IMR-90 (cell line): ENCODE data around the gene SNED1. TPM values are rescaled to one million over a fixed set of nuclear protein-coding genes. Genes with fewer than 3 reads are reported as not detected.

Source experiments
- ATAC-seq: fragments of 200-7000 bp; cut with Tn5 transposase; 2 replicates; pipeline ENCODE4 v1.9.1; 2020; ENCODE audit warnings: low read depth, mild to moderate bottlenecking, moderate library complexity
- BruUV-seq: library from RNA; stranded (reverse); fragments of 400-500 nt; replicated peaks from 2 replicates; lab custom pipeline; 2021; lab: Mats Ljungman, UMichigan
- CTCF ChIA-PET: fragments of 300-600 bp; formaldehyde crosslinking; extraction: SDS; loops from one replicate; lab custom pipeline; 2021; ENCODE audit warnings: antibody characterized with exemption; lab: Yijun Ruan, JAX
- POLR2A ChIA-PET: fragments of 300-600 bp; sonication (Branson Sonifier 250); formaldehyde crosslinking; loops from one replicate; lab custom pipeline; 2022; ENCODE audit warnings: antibody characterized with exemption; ENCODE audit not compliant: unreplicated experiment; lab: Charles Lee
- DNase-seq: peaks from one replicate; pipeline ENCODE4 v3.0.0; 2013
- H2AFZ ChIP-seq: replicated peaks from 2 replicates; pipeline ENCODE3; 2013; ENCODE audit warnings: low read length, mild to moderate bottlenecking; ENCODE audit not compliant: poor library complexity
- H2AK5ac ChIP-seq: 2 replicates; pipeline ENCODE4 v1.6.1; 2013; ENCODE audit warnings: low read depth, low read length, inconsistent platforms
- H2AK9ac ChIP-seq: replicated peaks from 2 replicates; pipeline ENCODE3; 2013; ENCODE audit warnings: mild to moderate bottlenecking, low read depth, low read length, moderate library complexity; ENCODE audit not compliant: poor library complexity
- H2BK120ac ChIP-seq: 2 replicates; pipeline ENCODE4 v1.6.1; 2013; ENCODE audit warnings: low read depth, low read length, inconsistent platforms
- H2BK15ac ChIP-seq: 3 replicates; pipeline ENCODE4 v1.6.1; 2013; ENCODE audit warnings: low read depth, low read length, inconsistent platforms
- H2BK20ac ChIP-seq: 2 replicates; pipeline ENCODE4 v1.6.1; 2013; ENCODE audit warnings: low read depth, mild to moderate bottlenecking, inconsistent platforms, low read length, moderate library complexity
- H2BK5ac ChIP-seq: 2 replicates; pipeline ENCODE4 v1.6.1; 2013; ENCODE audit warnings: mild to moderate bottlenecking, low read depth, low read length, inconsistent platforms; ENCODE audit not compliant: poor library complexity, severe bottlenecking
- H3K14ac ChIP-seq: replicated peaks from 2 replicates; pipeline ENCODE4 v1.6.1; 2013; ENCODE audit warnings: low read depth, low read length, inconsistent platforms
- H3K18ac ChIP-seq: 2 replicates; pipeline ENCODE4 v1.6.1; 2013; ENCODE audit warnings: low read depth, low read length, control low read depth
- H3K23ac ChIP-seq: 2 replicates; pipeline ENCODE4 v1.6.1; 2013; ENCODE audit warnings: low read depth, low read length, inconsistent platforms
- H3K27ac ChIP-seq: 2 replicates; pipeline ENCODE4 v1.5.1; 2013; ENCODE audit warnings: mild to moderate bottlenecking, control low read depth, low read length; ENCODE audit not compliant: insufficient read depth
- H3K27me3 ChIP-seq: 2 replicates; pipeline ENCODE4 v1.6.1; 2013; ENCODE audit warnings: low read length; ENCODE audit not compliant: control insufficient read depth, insufficient read depth
- H3K36me3 ChIP-seq: 2 replicates; pipeline ENCODE4 v1.6.1; 2013; ENCODE audit warnings: low read length, mixed read lengths; ENCODE audit not compliant: control insufficient read depth, insufficient read depth
- H3K4ac ChIP-seq: 2 replicates; pipeline ENCODE4 v1.6.1; 2013; ENCODE audit warnings: low read depth, low read length, inconsistent platforms
- H3K4me1 ChIP-seq: 2 replicates; pipeline ENCODE4 v1.6.1; 2013; ENCODE audit warnings: low read length, mixed read lengths; ENCODE audit not compliant: control insufficient read depth, insufficient read depth
- H3K4me2 ChIP-seq: 2 replicates; pipeline ENCODE4 v1.6.1; 2013; ENCODE audit warnings: low read depth, mild to moderate bottlenecking, control low read depth, low read length, moderate library complexity
- H3K4me3 ChIP-seq: 2 replicates; pipeline ENCODE4 v1.5.1; 2013; ENCODE audit warnings: low read depth, mild to moderate bottlenecking, control low read depth, low read length, moderate library complexity; ENCODE audit not compliant: insufficient read depth
- H3K56ac ChIP-seq: 2 replicates; pipeline ENCODE4 v1.6.1; 2013; ENCODE audit warnings: low read length, inconsistent platforms; ENCODE audit not compliant: insufficient read depth; ENCODE audit errors: extremely low read depth
- H3K79me1 ChIP-seq, 2 experiments: 2 replicates each; pipeline ENCODE4 v1.6.1; 2013; ENCODE audit warnings: low read length in 2 of 2, inconsistent platforms in 1 of 2, low read depth in 1 of 2
- H3K9ac ChIP-seq: 2 replicates; pipeline ENCODE4 v1.6.1; 2013; ENCODE audit warnings: low read depth, low read length, control low read depth
- H3K9me1 ChIP-seq: 2 replicates; pipeline ENCODE4 v1.6.1; 2013; ENCODE audit warnings: low read length, inconsistent platforms; ENCODE audit not compliant: insufficient read depth
- H3K9me3 ChIP-seq: 2 replicates; pipeline ENCODE4 v1.6.1; 2013; ENCODE audit warnings: low read length; ENCODE audit not compliant: control insufficient read depth, insufficient read depth
- H4K20me1 ChIP-seq: 2 replicates; pipeline ENCODE4 v1.6.1; 2013; ENCODE audit warnings: low read length, inconsistent platforms; ENCODE audit not compliant: insufficient read depth
- H4K5ac ChIP-seq: 2 replicates; pipeline ENCODE4 v1.6.1; 2013; ENCODE audit warnings: mild to moderate bottlenecking, low read depth, low read length, control low read depth
- H4K8ac ChIP-seq, 2 experiments: 2 replicates each; pipeline ENCODE4 v1.6.1; 2013; ENCODE audit warnings: low read depth in 2 of 2, low read length in 2 of 2, control low read depth in 1 of 2, inconsistent platforms in 1 of 2
- H4K91ac ChIP-seq: 2 replicates; pipeline ENCODE4 v1.6.1; 2013; ENCODE audit warnings: low read depth, low read length, inconsistent platforms; ENCODE audit not compliant: insufficient read depth
- BHLHE40 ChIP-seq: fragments of 150-350 bp; IDR thresholded peaks from 2 replicates; pipeline ENCODE4 v1.6.1; 2016; ENCODE audit warnings: mild to moderate bottlenecking, low read depth, low read length
- CEBPB ChIP-seq: IDR thresholded peaks from 2 replicates; pipeline ENCODE4 v1.6.1; 2012; ENCODE audit warnings: low read depth, low read length, improper control_type of control experiment
- CTCF ChIP-seq: conservative IDR thresholded peaks from 2 replicates; pipeline ENCODE4 v1.5.1; 2012; ENCODE audit warnings: mild to moderate bottlenecking, low read depth, low read length, improper control_type of control experiment
- FOS ChIP-seq: fragments of 150-350 bp; IDR thresholded peaks from 2 replicates; pipeline ENCODE4 v1.6.1; 2016; ENCODE audit warnings: low read depth, low read length
- MAFK ChIP-seq: IDR thresholded peaks from 2 replicates; pipeline ENCODE4 v1.6.1; 2012; ENCODE audit warnings: low read depth, low read length, improper control_type of control experiment
- MAZ ChIP-seq: IDR thresholded peaks from 2 replicates; pipeline ENCODE4 v1.6.1; 2012; ENCODE audit warnings: low read depth, mild to moderate bottlenecking, low read length, improper control_type of control experiment, moderate library complexity, borderline replicate concordance
- NFE2L2 ChIP-seq: fragments of 150-350 bp; IDR thresholded peaks from 2 replicates; pipeline ENCODE4 v1.6.1; 2016; ENCODE audit warnings: low read depth, mild to moderate bottlenecking, low read length
- POLR2A ChIP-seq: IDR thresholded peaks from 2 replicates; pipeline ENCODE4 v1.6.1; 2012; ENCODE audit warnings: mild to moderate bottlenecking, low read depth, low read length
- RAD21 ChIP-seq: IDR thresholded peaks from 2 replicates; pipeline ENCODE4 v1.6.1; 2012; ENCODE audit warnings: low read length, improper control_type of control experiment
- RCOR1 ChIP-seq: IDR thresholded peaks from 2 replicates; pipeline ENCODE4 v1.6.1; 2012; ENCODE audit warnings: mild to moderate bottlenecking, low read length, improper control_type of control experiment; ENCODE audit not compliant: insufficient replicate concordance
- SMC3 ChIP-seq: fragments of 150-350 bp; IDR thresholded peaks from 2 replicates; pipeline ENCODE4 v1.6.1; 2016; ENCODE audit warnings: low read depth, mild to moderate bottlenecking, antibody characterized with exemption, low read length, moderate library complexity
- USF2 ChIP-seq: fragments of 150-350 bp; IDR thresholded peaks from 2 replicates; pipeline ENCODE4 v1.6.1; 2017; ENCODE audit warnings: mild to moderate bottlenecking, antibody characterized with exemption, low read length, low read depth
- WGBS, 2 experiments: methylation state at CpG; one replicate each; pipeline versions ENCODE4 v1.1.5 to v1.1.7; 2013; ENCODE audit warnings: missing lambda C conversion rate in 2 of 2; ENCODE audit not compliant: insufficient read length in 1 of 2; ENCODE audit errors: extremely low coverage in 2 of 2; 5-methylcytosine and 5-hydroxymethylcytosine counted together
- dilution Hi-C: fragments of 300-500 bp; cut with HindIII; formaldehyde crosslinking; loops from one replicate; pipeline ENCODE4 v1.14.3; 2018; ENCODE audit warnings: low sequenced_read_pairs; ENCODE audit not compliant: unreplicated experiment
- in situ Hi-C: fragments of 300-500 bp; cut with MboI; formaldehyde crosslinking; loops from 3 replicates; pipeline ENCODE4 v1.14.3; 2019; ENCODE audit warnings: low sequenced_read_pairs, inconsistent platforms, mixed read lengths
- intact Hi-C: fragments of 100-400 bp; cut with micrococcal nuclease; formaldehyde crosslinking; loops from 2 replicates; pipeline ENCODE4 v1.10.0; 2022
- polyA plus RNA-seq, 3 experiments: library from polyadenylated mRNA; depleted of rRNA; stranded (reverse); fragments of >200 nt; gene quantifications; 2 replicates each; pipeline ENCODE4 v1.2.3, GENCODE V29; 2012; ENCODE audit warnings: low replicate concordance in 1 of 3
- total RNA-seq: library from RNA; depleted of rRNA; stranded (reverse); fragments of >200 nt; gene quantifications from 2 replicates; pipeline ENCODE4 v1.2.3, GENCODE V29; 2012

SNED1 gene
- total and polyA plus RNA-seq, 2 of the 4 experiments (the other 2 are of a cell fraction): 1.1 to 3.4 TPM

GRCh38 chr2:240958366-240959213 lies 39.8 kb upstream of the SNED1 start:
- Histone ChIP-seq H3K9ac (no peak overlapping the region), H2BK20ac (no peak overlapping the region), H3K9me1 (peaks cover 10% of the 10 kb centered on the region), H3K23ac (no peak overlapping the region), H3K4me2 (no peak overlapping the region), H2BK5ac (no peak overlapping the region), H3K4ac (no peak overlapping the region), H3K9me3 (no peaks in the 10 kb centered on the region), H4K8ac (no peak overlapping the region), H2BK120ac (no peak overlapping the region), H3K14ac (no peak overlapping the region), H3K36me3 (no peaks in the 10 kb centered on the region), H3K79me1 (no peaks in the 10 kb centered on the region), H2BK15ac (no peak overlapping the region), H4K91ac (no peak overlapping the region), H4K5ac (no peak overlapping the region; the same call in 1 of the 2 replicates), H3K27me3 (peaks cover 26% of the 10 kb centered on the region; the same call in 1 of the 2 replicates), H3K4me3 (no peak overlapping the region), H2AK9ac (no peak overlapping the region), H3K4me1 (peaks cover 32% of the 10 kb centered on the region; the same call in 1 of the 2 replicates), H3K27ac (no peak overlapping the region), H3K56ac (no peak overlapping the region), H2AFZ (no peak overlapping the region), H4K20me1 (no peaks in the 10 kb centered on the region), H3K18ac (no peak overlapping the region; the same call in 1 of the 2 replicates), H2AK5ac (no peak overlapping the region)
- DNase-seq: no peak
- no peak for ATAC-seq
- intact Hi-C loops: no loop called here
- 80% methylated on average over 1 of the region's 19 CpGs; no CpG with 5 or more reads in 1 of the 2 experiments for WGBS, 2 experiments
- dilution Hi-C loops: no loop called here
- in situ Hi-C loops: no loop called here
- BruUV-seq: no TSS peak
- TF ChIP-seq NFE2L2 (no peak), RAD21 (no peak), SMC3 (no peak), CTCF (no peak), RCOR1 (no peak), USF2 (no peak), BHLHE40 (no peak), POLR2A (no peak), FOS (no peak), CEBPB (no peak), MAFK (no peak), MAZ (no peak)
- ChIA-PET POLR2A (no interaction called here), CTCF (no interaction called here)
